Activated CD4-positive, alpha-beta T cell treated with anti-CD3 and anti-CD28 coated beads, Interleukin-2, amount 50 U/mL, for 24 hours (primary cell): ENCODE measurements around the gene TSNAX.
"Not testable (repeated sequence)": the region's sequence is repeated elsewhere in the genome, so short reads cannot be mapped to it uniquely, and the experiment has no call there.

Source experiments
- DNase-seq, 2 donors: peaks; one replicate each; pipeline ENCODE4 v3.0.0-alpha.2; 2020; ENCODE audit warnings: low read depth in 1 of 2, low spot score in 1 of 2

Gene TSNAX, protein sequence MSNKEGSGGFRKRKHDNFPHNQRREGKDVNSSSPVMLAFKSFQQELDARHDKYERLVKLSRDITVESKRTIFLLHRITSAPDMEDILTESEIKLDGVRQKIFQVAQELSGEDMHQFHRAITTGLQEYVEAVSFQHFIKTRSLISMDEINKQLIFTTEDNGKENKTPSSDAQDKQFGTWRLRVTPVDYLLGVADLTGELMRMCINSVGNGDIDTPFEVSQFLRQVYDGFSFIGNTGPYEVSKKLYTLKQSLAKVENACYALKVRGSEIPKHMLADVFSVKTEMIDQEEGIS

DNA sequence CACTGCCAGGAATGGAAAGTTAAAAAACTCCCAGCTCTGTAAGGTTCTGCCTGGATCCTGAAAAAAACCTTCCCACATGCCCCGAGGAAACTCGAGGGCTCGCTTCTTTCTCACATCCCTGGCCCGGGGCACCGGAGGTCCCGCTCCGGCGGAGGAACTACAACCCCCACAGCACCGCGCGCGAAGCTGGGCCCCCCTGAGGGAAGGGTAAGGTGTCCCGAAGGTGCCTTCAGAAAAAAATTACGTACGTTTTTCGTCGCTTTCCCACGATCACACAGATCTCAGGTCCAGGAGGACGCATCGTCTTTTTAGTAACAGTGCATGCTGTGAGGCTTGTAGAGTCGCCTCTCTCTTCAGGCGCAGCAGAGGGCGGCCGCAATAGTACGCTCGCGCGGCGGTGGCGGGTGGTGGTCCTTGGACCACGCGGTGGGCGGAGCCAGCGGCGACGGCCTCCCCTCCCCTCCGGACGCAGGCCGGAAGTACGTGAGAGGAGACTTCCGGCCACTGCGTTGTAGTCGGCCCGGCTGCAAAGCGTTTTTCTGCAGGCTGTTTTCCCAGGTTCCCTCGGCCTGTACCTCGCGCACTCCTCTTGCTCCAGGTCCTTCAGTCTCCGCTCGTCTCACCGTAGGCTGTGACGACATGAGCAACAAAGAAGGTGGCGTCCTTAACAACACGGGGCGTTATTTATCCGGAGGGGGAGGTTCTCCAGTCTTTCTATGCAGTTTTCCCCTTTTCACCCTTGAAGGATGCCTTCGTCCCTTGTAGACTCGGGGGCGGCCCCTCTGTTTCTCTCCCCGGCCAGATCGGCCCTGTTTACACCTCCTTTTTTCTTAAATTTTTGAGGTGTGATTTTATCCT, at the start of gene TSNAX:
TSS of gene TSNAX (plus strand) at position 498 of the 858 bp plus-strand sequence. CDS start at position 640, 142 bp downstream.
- peak; percentile 83 to 84 for DNase-seq

DNA sequence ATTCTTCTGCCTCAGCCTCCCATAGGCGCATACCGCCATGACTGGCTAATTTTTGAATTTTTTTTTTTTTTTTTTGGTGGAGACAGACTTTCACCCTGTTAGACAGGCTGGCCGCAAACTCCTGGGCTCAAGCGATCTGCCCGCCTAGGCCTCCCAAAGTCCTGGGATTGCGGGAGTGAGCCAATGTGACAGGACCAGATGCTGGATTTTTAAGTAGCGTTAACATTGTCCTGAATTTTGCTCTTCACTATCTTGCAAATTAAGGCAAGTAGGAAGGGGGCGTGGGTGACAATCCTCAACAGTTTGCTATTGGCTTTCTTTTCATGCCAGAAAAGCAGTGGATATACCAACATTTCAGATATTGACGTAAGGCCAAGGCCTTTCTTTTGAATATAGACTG, 49.7 kb upstream of the TSNAX start:
- no peak for DNase-seq

DNA sequence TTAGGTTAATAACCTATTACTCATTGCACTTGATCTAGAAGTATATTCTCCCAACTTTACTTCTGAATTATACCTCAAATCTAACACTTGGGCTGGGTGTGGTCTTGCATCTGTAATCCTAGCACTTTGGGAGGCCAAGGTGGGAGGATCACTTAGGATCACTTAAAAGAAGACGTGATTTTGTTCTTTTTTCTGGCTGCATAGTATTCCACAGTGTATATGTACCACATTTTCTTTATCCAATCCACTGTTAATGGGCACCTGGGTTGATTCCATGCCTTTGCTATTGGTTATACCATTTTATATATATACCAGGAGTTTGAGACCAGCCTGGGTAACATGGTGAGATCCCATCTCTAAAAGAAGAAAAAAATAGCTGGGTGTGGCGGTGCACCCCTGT, 48.5 kb upstream of the TSNAX start:
- no peak for DNase-seq

DNA sequence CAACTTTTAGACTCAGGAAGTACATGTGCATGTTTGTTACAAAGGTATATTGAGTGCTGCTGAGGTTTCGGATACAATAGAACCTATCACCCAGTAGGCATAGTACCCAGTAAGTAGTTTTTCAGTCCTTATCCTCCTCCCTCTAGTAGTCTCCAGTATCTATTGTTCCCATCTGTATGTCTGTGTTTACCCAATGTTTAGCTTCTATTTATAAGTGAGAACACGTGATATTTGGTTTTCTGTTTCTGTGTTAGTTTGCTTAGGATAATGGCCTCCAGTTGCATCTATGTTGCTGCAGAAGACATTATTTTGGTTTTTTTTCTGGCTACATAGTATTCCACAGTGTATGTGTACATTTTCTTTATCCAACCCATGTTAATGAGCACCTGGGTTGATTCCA, 47.2 kb upstream of the TSNAX start:
- no peak for DNase-seq

DNA sequence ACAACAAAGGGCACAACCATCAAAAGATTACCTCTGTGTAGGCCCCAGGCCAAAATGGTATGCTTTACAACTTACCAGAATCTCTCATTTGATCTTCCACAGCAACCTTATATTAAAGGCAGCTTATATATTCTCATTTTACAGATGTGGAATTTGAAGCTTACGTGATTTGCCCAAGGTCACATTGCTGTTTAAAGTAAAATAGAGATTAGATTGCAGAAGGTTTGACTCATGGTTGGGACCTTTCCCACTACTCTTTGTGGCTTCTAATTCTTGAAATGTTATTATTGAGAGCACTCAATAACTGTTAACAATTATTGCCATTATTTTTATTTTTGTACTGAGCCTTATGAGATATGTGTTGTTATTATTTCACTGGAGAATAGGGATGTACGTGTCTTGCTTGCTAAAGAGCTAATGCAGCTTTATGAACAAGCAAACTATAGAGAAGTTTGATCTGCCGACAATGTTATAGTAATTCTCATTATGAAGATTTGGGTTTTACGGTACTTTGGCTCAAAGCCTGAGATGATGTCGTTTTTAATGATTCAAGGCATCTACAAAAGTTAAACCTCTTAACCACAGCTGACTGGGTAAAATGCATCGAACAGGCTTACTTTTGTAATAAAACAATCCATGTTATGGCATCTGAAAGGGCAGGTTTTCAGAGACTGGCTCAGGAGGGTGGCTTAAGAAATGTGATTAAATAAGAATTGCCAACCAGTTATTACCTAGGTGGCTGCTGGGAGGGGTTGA, 43.3 kb upstream of the TSNAX start:
- DNase-seq = no peak

DNA sequence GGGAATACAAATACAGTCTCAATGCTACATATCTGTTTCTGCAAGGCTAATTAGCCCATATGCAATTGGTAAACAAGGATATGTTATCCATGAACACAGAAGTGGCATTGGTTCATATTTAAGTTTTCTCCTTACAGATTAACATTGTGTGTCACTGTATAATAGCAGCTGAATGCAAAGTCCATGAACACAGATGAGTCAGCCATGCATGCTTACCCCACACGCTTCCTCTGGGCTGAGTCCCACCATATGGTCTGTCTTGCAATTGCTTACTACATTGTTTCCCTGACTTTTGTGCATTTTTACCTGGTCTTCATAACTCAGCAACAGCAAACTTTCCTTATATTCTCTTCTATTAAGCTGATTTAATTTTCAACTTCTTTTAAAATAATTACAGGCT, 41.5 kb upstream of the TSNAX start:
- DNase-seq = no peak

DNA sequence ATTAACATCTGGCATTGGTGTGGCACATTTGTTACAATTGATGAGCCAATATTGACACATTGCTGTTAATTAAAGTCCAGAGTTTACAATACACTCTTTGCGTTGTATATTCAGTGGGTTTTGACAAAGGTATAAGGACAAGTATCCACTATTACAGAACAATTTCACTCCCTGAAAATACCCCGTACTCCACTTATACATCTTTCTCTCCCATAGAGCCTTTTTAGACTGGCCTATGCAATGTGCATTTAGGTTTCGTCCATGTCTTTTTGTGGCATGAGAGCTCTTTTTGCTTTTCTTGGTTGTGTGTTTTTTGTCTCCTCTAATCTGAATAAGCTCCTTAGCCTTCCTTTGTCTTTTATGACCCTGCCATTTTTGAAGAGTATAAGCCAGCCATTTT, 40.6 kb upstream of the TSNAX start:
- DNase-seq = no peak

DNA sequence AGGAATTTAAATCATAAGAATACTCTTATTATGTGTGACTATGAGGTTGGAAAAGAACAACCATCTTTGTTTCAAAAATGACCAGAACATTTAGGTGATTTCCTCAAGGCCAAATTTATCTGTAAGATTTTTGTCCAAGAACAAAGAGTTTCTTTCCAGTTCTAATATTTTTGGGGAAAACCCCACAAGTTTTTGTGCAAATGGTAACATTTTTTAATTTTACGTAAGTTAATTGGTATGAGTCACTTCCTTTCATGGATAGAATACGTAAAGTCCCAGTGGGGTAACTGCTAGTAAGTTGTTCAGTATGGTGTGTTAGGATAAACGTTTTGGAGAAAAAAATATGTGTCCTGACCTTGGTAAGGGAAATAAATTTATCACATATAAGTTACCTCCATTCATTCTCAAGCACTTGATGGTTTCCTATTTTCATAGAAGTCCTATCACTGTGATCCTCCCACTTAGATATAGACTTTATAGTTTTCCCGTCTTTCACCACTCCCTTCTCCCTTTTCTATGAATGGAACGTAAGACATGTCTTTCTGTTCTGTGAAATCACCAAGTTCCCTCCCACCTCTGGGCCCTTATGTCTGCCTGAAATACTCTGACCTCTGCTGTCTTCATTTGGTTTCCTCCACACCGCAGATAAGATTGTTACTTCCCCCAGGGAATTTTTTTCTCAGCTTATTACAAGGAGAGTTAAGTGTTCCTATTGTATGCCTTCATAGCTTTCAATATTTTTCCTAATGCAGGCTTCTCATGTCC, 34.9 kb upstream of the TSNAX start:
- no peak for DNase-seq

DNA sequence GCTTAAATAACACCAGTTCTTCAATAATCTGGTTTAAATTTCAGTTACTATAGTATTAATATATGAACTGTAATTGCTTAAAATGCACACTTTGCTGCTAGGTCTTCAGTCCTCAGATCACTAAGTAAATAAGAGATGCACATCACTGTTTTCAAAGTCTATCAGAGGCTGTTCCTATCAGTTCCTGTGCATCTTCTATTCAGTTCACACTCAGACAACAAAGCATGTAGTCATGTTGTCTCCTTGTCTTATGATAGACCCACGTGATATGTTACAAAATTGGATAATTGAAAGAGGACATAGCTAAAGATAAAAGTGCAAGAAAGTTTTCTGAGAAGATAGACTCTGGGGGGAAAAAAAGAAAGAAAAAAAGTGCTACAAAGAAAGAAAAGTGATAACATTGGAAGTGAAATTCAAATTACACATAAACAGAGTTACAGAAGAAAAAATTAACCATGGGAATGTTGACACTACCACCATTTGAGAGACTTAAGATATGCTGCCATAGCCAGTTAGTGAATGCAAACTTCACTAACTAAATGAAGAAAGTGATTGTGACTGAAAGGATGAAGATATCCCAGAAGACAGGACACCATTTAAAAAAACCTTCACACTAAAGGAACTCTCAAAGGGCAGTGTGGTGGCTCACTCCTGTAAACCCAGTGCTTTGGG, 33.9 kb upstream of the TSNAX start:
- DNase-seq = no peak

DNA sequence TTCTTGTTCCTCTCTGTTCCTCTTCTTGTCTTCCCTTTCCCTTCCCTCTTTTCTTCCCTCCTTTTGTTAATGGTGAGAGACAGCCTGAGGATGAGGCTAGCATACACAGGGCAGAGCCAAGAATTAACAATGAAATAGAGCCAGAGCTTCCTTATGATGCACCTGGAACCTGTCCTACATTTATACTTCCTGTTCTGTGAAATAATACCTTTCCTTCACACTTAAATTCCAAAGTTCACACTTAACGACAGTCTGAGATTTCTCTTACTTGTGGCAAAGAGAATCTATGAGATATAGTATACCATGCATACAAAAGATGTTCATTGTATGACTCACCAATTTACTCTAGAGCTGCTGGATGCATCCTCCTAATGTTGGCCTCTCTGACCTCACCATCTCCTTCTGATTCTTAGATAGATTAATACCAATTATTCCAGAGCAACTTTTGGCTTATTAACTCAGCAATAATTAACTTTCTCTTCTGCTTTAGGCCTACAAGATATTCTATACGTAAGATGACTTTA, 30.8 kb upstream of the TSNAX start:
- DNase-seq = no peak

DNA sequence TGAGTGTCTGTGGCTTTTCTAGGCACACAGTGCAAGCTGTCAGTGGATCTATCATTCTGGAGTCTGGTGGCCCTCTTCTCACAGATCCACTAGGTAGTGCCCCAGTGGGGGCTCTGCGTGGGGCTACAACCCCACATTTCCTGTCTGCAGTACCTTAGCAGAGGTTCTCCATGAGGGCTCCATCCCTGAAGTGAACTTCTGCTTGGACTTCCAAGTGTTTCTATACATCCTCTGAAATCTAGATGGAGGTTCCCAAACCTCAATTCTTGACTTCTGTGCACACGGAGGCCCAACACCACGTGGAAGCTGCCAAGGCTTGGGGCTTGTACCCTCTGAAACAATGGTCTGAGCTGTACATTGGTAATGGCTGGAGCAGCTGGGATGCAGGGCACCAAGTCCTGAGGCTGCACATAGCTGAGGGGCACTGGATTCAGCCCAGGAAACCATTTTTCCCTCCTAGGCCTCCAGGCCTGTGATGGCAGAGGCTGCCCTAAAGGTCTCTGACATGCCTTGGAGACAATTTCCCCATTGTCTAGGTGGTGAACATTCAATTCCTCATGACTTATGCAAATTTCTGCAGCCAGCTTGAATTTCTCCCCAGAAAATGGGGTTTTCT, 29.2 kb upstream of the TSNAX start:
- no peak for DNase-seq

DNA sequence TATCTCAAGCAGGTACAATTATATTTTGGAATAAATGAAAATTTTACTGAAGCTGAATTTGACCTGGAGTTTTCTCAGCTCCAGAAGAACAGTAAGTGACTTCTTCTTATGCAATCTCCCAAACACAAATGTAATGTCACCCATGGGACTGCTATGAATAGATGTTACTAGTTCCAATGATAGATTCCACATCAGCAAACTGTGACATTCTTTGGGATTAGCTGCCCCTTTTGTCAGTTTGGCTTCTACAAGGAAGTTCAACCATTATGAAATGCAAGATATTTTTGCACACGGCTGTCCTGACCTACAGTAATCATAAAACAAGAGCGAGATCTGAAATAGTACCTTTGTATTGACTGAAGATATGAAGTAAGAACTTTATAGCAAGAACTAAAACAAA, 27.8 kb upstream of the TSNAX start:
- no peak for DNase-seq

DNA sequence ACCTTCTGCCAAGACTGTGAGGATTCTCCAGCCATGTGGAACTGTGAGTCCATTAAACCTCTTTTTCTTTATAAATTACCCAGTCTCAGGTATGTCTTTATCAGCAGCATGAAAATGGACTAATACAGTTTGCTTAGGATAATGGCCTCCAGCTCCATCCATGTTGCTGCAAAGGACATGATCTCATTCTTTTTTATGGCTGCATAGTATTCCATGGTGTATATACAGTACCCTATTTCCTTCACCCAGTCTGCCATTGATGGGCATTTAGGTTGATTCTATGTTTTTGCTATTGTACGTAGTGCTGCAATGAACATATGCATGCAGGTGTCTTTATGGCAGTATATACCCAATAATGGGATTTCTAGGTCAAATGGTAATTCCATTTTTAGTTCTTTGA, 25.3 kb upstream of the TSNAX start:
- not testable (repeated sequence) for DNase-seq

DNA sequence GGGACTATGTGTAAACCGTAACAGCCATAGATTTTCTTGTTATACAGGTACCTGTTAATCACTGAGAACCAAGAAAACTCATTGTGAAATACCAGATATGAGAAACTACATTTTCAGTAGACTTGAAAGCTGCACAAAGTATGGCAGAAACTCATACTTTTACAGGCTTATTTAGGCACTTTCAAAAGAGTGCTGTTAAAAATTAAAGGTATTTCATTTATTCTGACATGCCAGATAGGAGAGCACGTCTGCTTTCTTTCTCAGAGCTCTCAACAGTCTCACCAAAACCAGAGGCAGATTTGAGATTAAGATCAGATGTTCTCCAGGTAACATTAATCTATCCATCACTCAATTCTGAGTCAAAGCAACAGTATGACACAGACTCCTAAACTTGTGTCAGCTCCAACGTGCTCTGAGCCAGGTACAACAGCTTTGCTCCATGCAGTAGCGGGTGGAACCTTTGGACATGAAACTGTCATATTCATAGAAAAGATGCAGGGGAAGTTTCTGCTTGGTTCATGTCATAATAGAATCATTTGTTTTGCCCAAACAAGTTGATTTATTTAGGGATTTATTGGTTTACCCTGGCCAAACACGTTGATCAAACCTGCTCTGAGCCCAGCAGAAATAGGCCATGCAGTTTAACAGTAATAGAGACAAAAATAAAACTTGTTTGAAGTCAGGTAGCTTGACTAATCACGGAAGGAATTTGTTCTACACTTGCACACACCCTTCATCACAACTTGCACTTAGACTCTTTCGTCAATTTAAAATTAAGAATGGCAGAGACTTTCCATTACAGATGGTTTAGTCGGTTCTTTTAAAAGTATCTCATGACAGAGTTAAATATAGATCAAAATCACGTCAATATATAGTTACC, 20.8 kb upstream of the TSNAX start:
- no peak for DNase-seq

DNA sequence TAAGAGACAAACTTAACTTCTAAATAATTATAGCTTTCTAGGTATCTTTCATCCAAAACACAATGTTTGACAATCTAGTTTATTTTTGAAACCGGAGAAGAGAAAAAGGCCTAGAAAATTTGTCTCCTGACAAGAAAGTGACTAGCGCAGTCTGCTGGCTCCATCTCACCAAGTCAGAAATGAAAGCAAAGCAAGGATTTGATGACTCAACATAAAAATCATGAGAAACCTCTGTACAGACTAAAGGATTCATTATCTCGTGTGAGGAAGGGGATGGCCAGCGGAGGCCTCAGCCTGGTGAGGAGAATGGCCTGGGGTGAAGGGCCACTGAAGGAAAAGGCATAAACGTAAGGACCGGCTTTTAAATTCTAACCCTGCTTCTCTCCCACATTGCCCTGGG, 20.0 kb upstream of the TSNAX start:
- no peak for DNase-seq

DNA sequence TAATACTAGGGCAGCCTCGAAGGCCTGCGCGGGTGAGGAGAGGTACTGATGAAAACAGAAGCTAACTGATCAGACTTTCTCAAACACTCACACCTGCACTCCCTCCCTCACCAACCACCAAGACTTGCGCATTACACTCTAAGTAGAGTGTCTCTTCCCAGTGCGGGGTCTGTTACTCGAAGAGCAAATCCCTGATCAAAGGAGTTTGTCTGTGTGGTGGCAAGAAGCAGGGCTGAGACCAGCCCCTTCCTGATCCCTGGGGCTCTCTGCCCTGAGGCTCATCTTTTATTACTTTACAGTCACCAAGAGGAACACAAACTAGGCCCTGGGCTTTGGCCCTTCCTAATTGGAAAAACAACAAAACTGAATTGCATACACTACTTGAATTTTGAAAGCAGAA, 19.5 kb upstream of the TSNAX start:
- DNase-seq = no peak

DNA sequence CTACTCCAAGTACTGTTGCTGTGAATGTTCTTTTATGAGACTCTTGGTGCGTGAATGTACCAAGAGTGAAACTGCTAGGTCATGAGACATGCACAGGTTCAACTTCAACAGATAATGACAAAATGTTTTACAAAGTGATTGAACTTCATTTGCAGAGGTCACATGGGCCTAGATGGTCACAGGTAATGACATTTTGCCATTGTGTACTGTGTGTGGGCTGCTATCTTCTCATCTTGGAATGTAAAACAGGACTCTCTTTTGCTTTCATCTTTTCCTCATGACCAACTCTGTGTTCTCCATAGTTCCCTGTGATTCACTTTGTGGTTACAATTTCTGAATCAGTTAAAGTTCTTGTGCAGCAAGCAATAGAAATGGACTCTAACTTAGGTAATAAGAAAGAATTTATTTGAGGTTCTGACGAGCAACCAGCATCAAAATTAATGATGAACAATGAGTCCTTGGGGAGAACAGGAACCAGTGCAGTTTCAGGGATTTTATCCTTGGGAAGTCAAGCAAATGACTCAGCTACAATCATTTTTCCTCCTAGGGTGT, 16.2 kb upstream of the TSNAX start:
- DNase-seq = no peak

DNA sequence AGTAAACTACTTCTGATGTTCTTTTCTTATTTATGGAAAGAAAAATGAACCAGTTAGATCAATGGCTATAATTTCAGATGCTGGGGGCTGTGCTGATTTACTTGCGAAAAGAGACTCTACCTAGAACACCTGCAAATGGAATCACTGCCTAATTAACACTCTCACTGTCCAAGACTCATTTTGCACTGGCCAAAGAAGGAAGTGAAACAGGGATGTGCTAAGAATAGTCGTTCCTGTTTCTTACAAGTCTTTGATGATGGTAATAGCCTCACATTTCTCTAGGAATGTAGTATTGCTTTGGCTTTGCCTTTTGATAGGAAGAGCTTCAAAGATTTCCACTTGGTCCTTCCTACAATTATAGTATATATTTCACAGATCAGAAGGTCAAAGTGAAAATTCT, 12.7 kb upstream of the TSNAX start:
- no peak for DNase-seq

DNA sequence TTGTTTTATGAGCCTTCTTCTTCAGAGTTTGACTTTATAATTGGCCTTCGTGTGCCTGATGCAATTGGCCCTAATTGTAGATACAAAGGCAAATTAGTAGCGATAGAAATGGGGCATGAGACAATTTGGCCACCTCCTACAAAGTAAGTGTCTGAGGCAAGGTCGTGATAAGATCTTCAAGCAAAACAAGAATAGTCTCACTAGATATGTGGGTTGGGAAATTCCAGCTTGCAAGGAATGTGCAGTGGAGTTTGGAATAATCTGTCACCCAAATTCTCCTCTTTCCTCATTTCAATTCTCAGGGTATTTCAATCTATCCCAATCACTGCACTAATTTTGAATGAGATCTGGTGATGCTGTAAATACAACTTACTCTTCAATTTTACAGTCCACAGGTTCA, 11.4 kb upstream of the TSNAX start:
- DNase-seq = no peak
